Measurements from ENCODE around the gene PLEK.

GRCh38 chr2:68341583-68341982 lies 23.5 kb upstream of the PLEK start:
- TF ChIP-seq, protein P1, sequence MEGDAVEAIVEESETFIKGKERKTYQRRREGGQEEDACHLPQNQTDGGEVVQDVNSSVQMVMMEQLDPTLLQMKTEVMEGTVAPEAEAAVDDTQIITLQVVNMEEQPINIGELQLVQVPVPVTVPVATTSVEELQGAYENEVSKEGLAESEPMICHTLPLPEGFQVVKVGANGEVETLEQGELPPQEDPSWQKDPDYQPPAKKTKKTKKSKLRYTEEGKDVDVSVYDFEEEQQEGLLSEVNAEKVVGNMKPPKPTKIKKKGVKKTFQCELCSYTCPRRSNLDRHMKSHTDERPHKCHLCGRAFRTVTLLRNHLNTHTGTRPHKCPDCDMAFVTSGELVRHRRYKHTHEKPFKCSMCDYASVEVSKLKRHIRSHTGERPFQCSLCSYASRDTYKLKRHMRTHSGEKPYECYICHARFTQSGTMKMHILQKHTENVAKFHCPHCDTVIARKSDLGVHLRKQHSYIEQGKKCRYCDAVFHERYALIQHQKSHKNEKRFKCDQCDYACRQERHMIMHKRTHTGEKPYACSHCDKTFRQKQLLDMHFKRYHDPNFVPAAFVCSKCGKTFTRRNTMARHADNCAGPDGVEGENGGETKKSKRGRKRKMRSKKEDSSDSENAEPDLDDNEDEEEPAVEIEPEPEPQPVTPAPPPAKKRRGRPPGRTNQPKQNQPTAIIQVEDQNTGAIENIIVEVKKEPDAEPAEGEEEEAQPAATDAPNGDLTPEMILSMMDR (conservative IDR thresholded peaks at IDR 0.05; ENCODE audit: low read depth, low read length), result no peak
- TF ChIP-seq EZH2phosphoT487 (IDR thresholded peaks at IDR 0.05; ENCODE audit: borderline replicate concordance, low read length), result no peak

All from PC-3 (cell line).